ENCODE data around the gene CCSER1. TPM values are rescaled to one million over a fixed set of nuclear protein-coding genes. Genes with fewer than 3 reads are reported as not detected.

CCSER1 gene
- total RNA-seq, 1 donor from 2014 or later, result 20.1 TPM

GRCh38 chr4:90084277-90084966, 42.8 kb upstream of the CCSER1 start:
- no peak overlapping the region for H3K27ac Mint-ChIP-seq
- peaks cover 1% of the 10 kb centered on the region for H3K27me3 Mint-ChIP-seq
- intact Hi-C loops (cut with micrococcal nuclease), result no loop called here
- no peak overlapping the region for H3K4me3 Mint-ChIP-seq
- H3K9me3 Mint-ChIP-seq, result peaks cover 5% of the 10 kb centered on the region
- ChIA-PET POLR2A (no interaction called here), CTCF (no interaction called here)
- H3K4me1 Mint-ChIP-seq, result peaks cover 12% of the 10 kb centered on the region
- no peak for ATAC-seq (ENCODE audit: low read depth)
- no peak for DNase-seq
- no peak for TF ChIP-seq CTCF (IDR thresholded peaks at IDR 0.05)
- no peaks in the 10 kb centered on the region for H3K36me3 Mint-ChIP-seq (ENCODE audit: low read depth)

- POLR2A ChIA-PET, result no interaction called here
- no peak for TF ChIP-seq CTCF (IDR thresholded peaks at IDR 0.05)
- ATAC-seq (ENCODE audit: low read depth), result no peak
- Mint-ChIP-seq H3K36me3 (ENCODE audit: low read depth) (no peaks in the 10 kb centered on the region), H3K4me1 (peaks cover 12% of the 10 kb centered on the region), H3K9me3 (peaks cover 5% of the 10 kb centered on the region), H3K27ac (no peak overlapping the region), H3K27me3 (peaks cover 1% of the 10 kb centered on the region), H3K4me3 (no peak overlapping the region)
- CTCF ChIA-PET, result no interaction called here
- intact Hi-C loops (cut with micrococcal nuclease), result no loop called here
- no peak for DNase-seq
Measured at GRCh38 chr4:90084967-90085295, 42.3 kb upstream of the CCSER1 start.

GRCh38 chr4:90093526-90093925, 33.7 kb upstream of the CCSER1 start:
- DNase-seq (no peak), ATAC-seq (ENCODE audit: low read depth) (no peak)
- no peak for TF ChIP-seq CTCF (IDR thresholded peaks at IDR 0.05)
- H3K4me1 Mint-ChIP-seq, result no peaks in the 10 kb centered on the region
- H3K36me3 Mint-ChIP-seq (ENCODE audit: low read depth), result no peaks in the 10 kb centered on the region
- H3K4me3 Mint-ChIP-seq, result no peak overlapping the region
- H3K9me3 Mint-ChIP-seq, result peaks cover 9% of the 10 kb centered on the region
- peaks cover 12% of the 10 kb centered on the region for H3K27me3 Mint-ChIP-seq
- POLR2A ChIA-PET, result no interaction called here
- intact Hi-C loops (cut with micrococcal nuclease), result no loop called here
- CTCF ChIA-PET, result no interaction called here
- no peak overlapping the region for H3K27ac Mint-ChIP-seq

GRCh38 chr4:90095000-90095399, 32.2 kb upstream of the CCSER1 start:
- peaks cover 11% of the 10 kb centered on the region for H3K4me1 Mint-ChIP-seq
- ATAC-seq (ENCODE audit: low read depth), result no peak

GRCh38 chr4:90099812-90100211, 27.4 kb upstream of the CCSER1 start:
- no peak for TF ChIP-seq CTCF (IDR thresholded peaks at IDR 0.05)
- Mint-ChIP-seq H3K4me1 (peaks cover 18% of the 10 kb centered on the region), H3K9me3 (peaks cover 4% of the 10 kb centered on the region), H3K4me3 (no peak overlapping the region), H3K27me3 (peaks cover under 1% of the 10 kb centered on the region), H3K27ac (peak overlapping the region; percentile 79), H3K36me3 (ENCODE audit: low read depth) (no peaks in the 10 kb centered on the region)
- ChIA-PET POLR2A (interaction anchor here (1.5 to 1.7 kb wide), 2 partner anchors 27 to 29 kb away, joined by 6 to 11 read pairs; partner anchors contain the start of gene CCSER1), CTCF (no interaction called here)
- peak; percentile 97 for ATAC-seq (ENCODE audit: low read depth)
- DNase-seq, result no peak
- intact Hi-C loops (cut with micrococcal nuclease), result loop anchor here (1.0 to 2.0 kb wide), 2 partner anchors 27 kb away; partner anchors contain the start of gene CCSER1

More at GRCh38 chr4:90095000-90095399, 32.2 kb upstream of the CCSER1 start:
- Mint-ChIP-seq H3K9me3 (peaks cover 4% of the 10 kb centered on the region), H3K27ac (no peak overlapping the region), H3K36me3 (ENCODE audit: low read depth) (no peaks in the 10 kb centered on the region), H3K27me3 (peaks cover 12% of the 10 kb centered on the region), H3K4me3 (no peak overlapping the region)
- no peak for DNase-seq
- POLR2A ChIA-PET, result no interaction called here
- no peak for TF ChIP-seq CTCF (IDR thresholded peaks at IDR 0.05)
- intact Hi-C loops (cut with micrococcal nuclease), result no loop called here
- CTCF ChIA-PET, result interaction anchor here (0.6 kb wide), 1 partner anchor 98 kb away, joined by 3 read pairs; no protein-coding TSS in a partner anchor
